B cell (primary cell): Measurements from ENCODE around the gene CREM. TPM values are rescaled to one million over a fixed set of nuclear protein-coding genes. Genes with fewer than 3 reads are reported as not detected.

Source experiments
- ATAC-seq: fragments of 200-7000 bp; cut with Tn5 transposase; one replicate; pipeline ENCODE4 v1.10.0; 2021; ENCODE audit warnings: low read depth, mild to moderate bottlenecking, moderate number of reproducible peaks, moderate library complexity
- CTCF ChIA-PET: fragments of 350-600 bp; sonication (Branson Sonifier 250); formaldehyde crosslinking; loops from one replicate; lab custom pipeline; 2021; ENCODE audit warnings: antibody characterized with exemption, inconsistent platforms; lab: Charles Lee
- POLR2A ChIA-PET: fragments of 350-600 bp; sonication (Branson Sonifier 250); formaldehyde crosslinking; loops from one replicate; lab custom pipeline; 2021; ENCODE audit warnings: antibody characterized with exemption; lab: Charles Lee
- DNase-seq: peaks from one replicate; pipeline ENCODE4 v3.0.0; 2013
- H2AFZ ChIP-seq: 2 replicates; pipeline ENCODE4 v1.6.1; 2012; ENCODE audit warnings: mild to moderate bottlenecking, low read depth, low read length; ENCODE audit not compliant: insufficient read depth, poor library complexity, severe bottlenecking
- H3K27ac ChIP-seq, 2 donors: 1 replicate in 1 of 2; 2 replicates in 1 of 2; pipeline ENCODE4 v1.5.1; 2012 to 2013; ENCODE audit warnings: low read length in 2 of 2, mild to moderate bottlenecking in 2 of 2, moderate library complexity in 1 of 2
- H3K27me3 ChIP-seq, 4 experiments: fragments of 200-600 bp in 1 of 4; sonication (generic) in 1 of 4; replicated peaks in 1 of 4; 1 replicate in 2 of 4; 2 replicates in 2 of 4; pipeline versions ENCODE4 v1.6.1 to v1.7.0; 2013 to 2016; ENCODE audit warnings: low read length in 3 of 4, mild to moderate bottlenecking in 2 of 4, mixed read lengths in 1 of 4, moderate library complexity in 1 of 4; ENCODE audit not compliant: insufficient read depth in 4 of 4, control insufficient read depth in 3 of 4; ENCODE audit errors: control extremely low read depth in 1 of 4
- H3K36me3 ChIP-seq, 2 experiments: replicated peaks in 1 of 2; 1 replicate in 1 of 2; 2 replicates in 1 of 2; pipeline versions ENCODE4 v1.6.1 to v1.7.1; 2013; ENCODE audit warnings: low read length in 1 of 2; ENCODE audit not compliant: insufficient read depth in 2 of 2, control insufficient read depth in 1 of 2; ENCODE audit errors: control extremely low read depth in 1 of 2, extremely low read depth in 1 of 2
- H3K4me1 ChIP-seq, 2 donors: fragments of 200-600 bp in 1 of 2; sonication (generic) in 1 of 2; 1 replicate in 1 of 2; 2 replicates in 1 of 2; pipeline versions ENCODE4 v1.5.1 to v1.6.1; 2013 to 2017; ENCODE audit warnings: low read length in 2 of 2; ENCODE audit not compliant: control insufficient read depth in 2 of 2, insufficient read depth in 2 of 2
- H3K4me2 ChIP-seq: replicated peaks from 2 replicates; pipeline ENCODE3; 2012; ENCODE audit warnings: mild to moderate bottlenecking, low read depth, low read length; ENCODE audit not compliant: poor library complexity, severe bottlenecking
- H3K4me3 ChIP-seq, 5 experiments: fragments of 200-600 bp in 1 of 5; sonication (generic) in 1 of 5; 1 replicate in 3 of 5; 2 replicates in 2 of 5; pipeline versions ENCODE4 v1.5.1 to v1.7.0; 2011 to 2016; ENCODE audit warnings: low read length in 4 of 5, mild to moderate bottlenecking in 4 of 5, low read depth in 2 of 5, control low read depth in 1 of 5, moderate library complexity in 1 of 5; ENCODE audit not compliant: insufficient read depth in 1 of 5; ENCODE audit errors: control extremely low read depth in 1 of 5, extremely low read depth in 1 of 5
- H3K79me2 ChIP-seq: fragments of 200-600 bp; sonication (generic); one replicate; pipeline ENCODE4 v1.6.0; 2016; ENCODE audit warnings: low read length; ENCODE audit not compliant: control insufficient read depth, insufficient read depth
- H3K9ac ChIP-seq: fragments of 200-600 bp; sonication (generic); 2 replicates; pipeline ENCODE4 v1.6.1; 2017; ENCODE audit warnings: mild to moderate bottlenecking, low read length, moderate library complexity
- H3K9me3 ChIP-seq, 3 donors: one replicate each; pipeline versions ENCODE4 v1.6.1 to v1.7.1; 2013; ENCODE audit warnings: low read length in 2 of 3; ENCODE audit not compliant: control insufficient read depth in 2 of 3, insufficient read depth in 1 of 3; ENCODE audit errors: control extremely low read depth in 1 of 3
- H4K20me1 ChIP-seq: 2 replicates; pipeline ENCODE4 v1.6.0; 2012; ENCODE audit warnings: mild to moderate bottlenecking, low read length; ENCODE audit not compliant: insufficient read depth, control insufficient read depth, poor library complexity, severe bottlenecking
- H3K27ac Mint-ChIP-seq: one replicate; pipeline ENCODE4 v1.8.0; 2021; ENCODE audit warnings: mixed read lengths
- H3K27me3 Mint-ChIP-seq: one replicate; pipeline ENCODE4 v1.8.0; 2021; ENCODE audit warnings: mixed read lengths
- H3K4me1 Mint-ChIP-seq: one replicate; pipeline ENCODE4 v1.8.0; 2021; ENCODE audit warnings: mixed read lengths
- H3K4me3 Mint-ChIP-seq: one replicate; pipeline ENCODE4 v1.8.0; 2021; ENCODE audit warnings: mixed read lengths
- H3K9me3 Mint-ChIP-seq: one replicate; pipeline ENCODE4 v1.8.0; 2022; ENCODE audit warnings: mixed read lengths; ENCODE audit not compliant: insufficient read depth
- EZH2 ChIP-seq: IDR thresholded peaks from 2 replicates; pipeline ENCODE4 v1.6.1; 2012; ENCODE audit warnings: borderline replicate concordance, low read depth, mild to moderate bottlenecking, moderate library complexity, low read length; ENCODE audit not compliant: insufficient read depth, poor library complexity, severe bottlenecking
- WGBS: methylation state at CpG from one replicate; pipeline ENCODE4 v1.1.5; 2013; ENCODE audit warnings: missing lambda C conversion rate; ENCODE audit not compliant: insufficient coverage; 5-methylcytosine and 5-hydroxymethylcytosine counted together
- intact Hi-C: fragments of 100-400 bp; cut with micrococcal nuclease; formaldehyde crosslinking; loops from one replicate; pipeline ENCODE4 v1.10.0; 2022
- polyA plus RNA-seq: library from polyadenylated mRNA; depleted of rRNA; stranded (reverse); fragments of >200 nt; gene quantifications from 2 replicates; pipeline ENCODE4 v1.2.3, GENCODE V29; 2012
- total RNA-seq, 2 donors: library from RNA; stranded (reverse); fragments of 120-200 nt in 1 of 2; gene quantifications; 1 replicate in 1 of 2; 2 replicates in 1 of 2; pipeline versions ENCODE4 v1.2.3 to v1.2.4, GENCODE V29; 2013 to 2022
- TF ChIP-seq, protein P1 (sequence below): fragments of 200-600 bp; IDR thresholded peaks from one replicate; pipeline ENCODE4 v1.8.0; 2022; ENCODE audit warnings: antibody characterized with exemption, mild to moderate bottlenecking

The CREM gene
- total and polyA plus RNA-seq, 2 donors (not counting 1 experiment from before 2014, with no cell fraction given): 7.3 to 94.6 TPM

DNA sequence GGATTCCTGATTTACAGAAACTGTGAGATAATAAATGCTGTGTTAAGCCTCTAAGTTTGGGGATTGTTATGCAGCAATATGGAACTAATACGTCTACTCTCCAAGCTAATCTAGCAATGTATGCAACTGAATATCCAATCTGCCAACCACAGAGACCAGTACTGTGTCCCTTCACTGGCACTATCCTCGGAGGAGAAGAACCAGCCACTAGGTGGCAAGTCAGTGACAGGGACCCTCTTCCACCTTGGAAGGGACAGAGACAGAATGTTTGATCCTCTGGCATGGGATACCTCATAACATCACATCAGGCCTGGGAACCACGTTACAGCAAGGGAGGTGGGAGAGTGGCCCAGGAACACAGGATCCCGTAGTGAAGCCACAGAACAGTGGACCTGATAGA is 96.4 kb downstream of the CREM start:
- H2AFZ ChIP-seq: no peak overlapping the region
- CTCF ChIA-PET: interaction anchor here (1.5 to 2.9 kb wide), 3 partner anchors 17 to 102 kb away, joined by 5 to 17 read pairs (median 5); no protein-coding TSS in a partner anchor
- DNase-seq: no peak

DNA sequence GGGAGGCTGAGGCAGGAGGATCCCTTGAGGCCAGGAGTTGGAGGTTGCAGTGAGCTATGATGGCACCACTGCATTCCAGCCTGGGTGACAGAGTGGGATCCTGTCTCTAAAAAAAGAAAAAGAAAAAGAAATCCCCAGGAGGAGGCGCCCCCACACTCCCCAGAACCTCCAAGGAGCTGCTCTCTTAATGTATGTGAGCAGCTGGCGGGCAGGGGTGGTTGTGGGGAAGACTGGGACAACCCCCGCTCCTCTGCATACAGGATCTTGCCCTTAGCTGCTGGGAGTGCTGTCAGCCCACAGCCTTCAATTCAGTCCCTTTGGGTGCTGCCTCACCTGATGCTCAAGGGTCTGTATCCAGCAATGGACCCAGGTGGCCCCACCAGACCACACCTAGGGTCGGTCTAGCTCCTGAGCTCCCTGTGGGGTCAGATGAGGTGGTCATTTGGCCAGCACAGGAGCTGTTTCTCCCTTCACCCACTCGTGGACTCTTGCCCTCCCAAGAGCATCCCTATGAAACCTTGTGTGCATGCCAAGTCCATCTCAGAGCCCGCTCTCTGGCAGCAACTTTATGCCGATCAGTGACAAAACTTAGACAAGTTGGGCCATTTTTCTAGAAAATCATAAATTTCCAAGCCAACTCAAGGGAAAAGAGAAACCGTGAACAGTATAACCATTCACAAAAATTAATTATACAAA is 97.5 kb downstream of the CREM start:
- H3K36me3 ChIP-seq: no peaks in the 10 kb centered on the region
- H3K9ac ChIP-seq: no peak overlapping the region
- H3K27me3 Mint-ChIP-seq: peaks cover 12% of the 10 kb centered on the region
- H3K9me3 Mint-ChIP-seq: no peaks in the 10 kb centered on the region
- H3K4me2 ChIP-seq: no peak overlapping the region
- TF ChIP-seq, protein P1, sequence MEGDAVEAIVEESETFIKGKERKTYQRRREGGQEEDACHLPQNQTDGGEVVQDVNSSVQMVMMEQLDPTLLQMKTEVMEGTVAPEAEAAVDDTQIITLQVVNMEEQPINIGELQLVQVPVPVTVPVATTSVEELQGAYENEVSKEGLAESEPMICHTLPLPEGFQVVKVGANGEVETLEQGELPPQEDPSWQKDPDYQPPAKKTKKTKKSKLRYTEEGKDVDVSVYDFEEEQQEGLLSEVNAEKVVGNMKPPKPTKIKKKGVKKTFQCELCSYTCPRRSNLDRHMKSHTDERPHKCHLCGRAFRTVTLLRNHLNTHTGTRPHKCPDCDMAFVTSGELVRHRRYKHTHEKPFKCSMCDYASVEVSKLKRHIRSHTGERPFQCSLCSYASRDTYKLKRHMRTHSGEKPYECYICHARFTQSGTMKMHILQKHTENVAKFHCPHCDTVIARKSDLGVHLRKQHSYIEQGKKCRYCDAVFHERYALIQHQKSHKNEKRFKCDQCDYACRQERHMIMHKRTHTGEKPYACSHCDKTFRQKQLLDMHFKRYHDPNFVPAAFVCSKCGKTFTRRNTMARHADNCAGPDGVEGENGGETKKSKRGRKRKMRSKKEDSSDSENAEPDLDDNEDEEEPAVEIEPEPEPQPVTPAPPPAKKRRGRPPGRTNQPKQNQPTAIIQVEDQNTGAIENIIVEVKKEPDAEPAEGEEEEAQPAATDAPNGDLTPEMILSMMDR: no peak
- no peak for TF ChIP-seq EZH2
- CTCF ChIA-PET: interaction anchor here (2.2 to 2.9 kb wide), 2 partner anchors 28 to 104 kb away, joined by 5 to 17 read pairs; no protein-coding TSS in a partner anchor
- H3K4me3 ChIP-seq: no peak overlapping the region
- H2AFZ ChIP-seq: no peak overlapping the region
- intact Hi-C loops: no loop called here
- no peaks in the 10 kb centered on the region for H3K4me1 Mint-ChIP-seq
- POLR2A ChIA-PET: no interaction called here
- no peaks in the 10 kb centered on the region for H3K79me2 ChIP-seq
- no peaks in the 10 kb centered on the region for H4K20me1 ChIP-seq
- H3K9me3 ChIP-seq: no peaks in the 10 kb centered on the region
- ATAC-seq (no peak), DNase-seq (no peak)
- H3K27ac Mint-ChIP-seq: no peak overlapping the region
- no peak overlapping the region for H3K27ac ChIP-seq
- no peaks in the 10 kb centered on the region for H3K4me1 ChIP-seq
- no peak overlapping the region for H3K4me3 Mint-ChIP-seq
- 92% methylated on average over 6 of the region's 8 CpGs for WGBS
- peaks cover 0 to 2% (median 0%) of the 10 kb centered on the region in 4 experiments for H3K27me3 ChIP-seq

More for the DNA sequence above, 96.4 kb downstream of the CREM start:
- intact Hi-C loops: no loop called here
- TF ChIP-seq EZH2: no peak
- TF ChIP-seq, protein P1: no peak
- Mint-ChIP-seq H3K4me3 (no peak overlapping the region), H3K4me1 (peaks cover 7% of the 10 kb centered on the region), H3K9me3 (no peaks in the 10 kb centered on the region), H3K27ac (no peak overlapping the region), H3K27me3 (peaks cover 12% of the 10 kb centered on the region)
- peaks cover 0 to 2% (median 0%) of the 10 kb centered on the region in 4 experiments for H3K27me3 ChIP-seq
- H3K4me3 ChIP-seq: no peak overlapping the region
- 92% methylated on average over 3 of the region's 4 CpGs for WGBS
- ATAC-seq: no peak
- no peak overlapping the region for H3K9ac ChIP-seq
- POLR2A ChIA-PET: no interaction called here
- H3K36me3 ChIP-seq: no peaks in the 10 kb centered on the region
- no peaks in the 10 kb centered on the region for H3K4me1 ChIP-seq
- H3K4me2 ChIP-seq: no peak overlapping the region
- no peaks in the 10 kb centered on the region for H3K9me3 ChIP-seq
- no peaks in the 10 kb centered on the region for H3K79me2 ChIP-seq
- H4K20me1 ChIP-seq: no peaks in the 10 kb centered on the region
- no peak overlapping the region for H3K27ac ChIP-seq
